Effector CD4-positive, alpha-beta T cell (primary cell): ENCODE results near the gene GPR160.

Experiments
- DNase-seq: peaks from one replicate; pipeline ENCODE4 v3.0.0-alpha.2; 2020

The GPR160 gene

GRCh38 chr3:170027233-170028102, 10.3 kb upstream of the GPR160 start:
- no peak for DNase-seq

DNA sequence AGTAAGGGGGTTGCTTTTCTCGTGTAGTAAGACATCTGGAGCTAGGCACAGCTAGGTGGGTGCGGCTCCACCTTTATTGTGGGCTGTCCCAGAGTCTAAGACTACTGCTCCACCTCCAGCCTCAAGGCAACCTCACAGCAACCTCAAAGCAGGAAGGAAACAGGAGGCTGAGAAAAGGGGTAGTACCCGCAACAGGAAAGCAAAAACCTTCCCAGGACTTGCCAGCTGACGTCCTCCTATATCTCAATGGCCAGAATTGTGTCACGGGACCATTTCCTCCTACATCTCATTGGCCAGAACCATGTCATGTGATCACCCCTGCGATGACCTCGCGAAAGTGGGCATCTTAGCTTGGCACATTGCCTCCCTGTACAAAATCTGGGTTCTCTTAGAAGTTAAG, 4.3 kb upstream of the GPR160 start:
- peak; percentile 25 for DNase-seq

DNA sequence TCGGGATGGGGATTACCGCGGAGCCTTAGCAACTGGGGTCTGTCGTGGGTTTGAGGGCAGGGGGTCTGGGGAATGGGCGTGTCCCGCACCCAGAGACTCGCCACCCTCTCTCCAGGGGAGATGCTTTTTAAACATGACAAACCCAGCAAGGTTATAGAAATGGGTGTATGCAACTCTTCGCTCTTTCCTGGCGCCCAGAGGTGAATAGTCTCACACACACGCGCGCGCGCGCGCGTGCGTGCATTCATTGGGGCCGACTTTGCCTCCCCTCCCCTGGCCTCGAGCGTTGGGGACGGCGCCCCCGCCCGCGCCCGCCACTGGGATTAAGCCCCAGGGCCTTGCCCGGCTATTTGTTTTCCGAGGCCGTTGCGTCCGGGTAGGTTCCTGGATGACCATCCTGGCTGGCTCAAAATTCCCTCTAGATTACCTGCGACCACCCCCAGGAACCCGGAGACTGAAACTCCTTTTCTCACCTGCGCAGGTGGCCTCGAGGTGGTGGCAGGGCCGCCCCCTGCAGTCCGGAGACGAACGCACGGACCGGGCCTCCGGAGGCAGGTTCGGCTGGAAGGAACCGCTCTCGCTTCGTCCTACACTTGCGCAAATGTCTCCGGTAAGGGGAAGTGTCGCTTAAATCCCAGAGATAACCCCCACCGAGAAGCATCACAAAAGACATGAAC, 777 bp downstream of the GPR160 start:
- peak; percentile 4 for DNase-seq

GRCh38 chr3:170040418-170040817, 2.6 kb downstream of the GPR160 start:
- no peak for DNase-seq

DNA sequence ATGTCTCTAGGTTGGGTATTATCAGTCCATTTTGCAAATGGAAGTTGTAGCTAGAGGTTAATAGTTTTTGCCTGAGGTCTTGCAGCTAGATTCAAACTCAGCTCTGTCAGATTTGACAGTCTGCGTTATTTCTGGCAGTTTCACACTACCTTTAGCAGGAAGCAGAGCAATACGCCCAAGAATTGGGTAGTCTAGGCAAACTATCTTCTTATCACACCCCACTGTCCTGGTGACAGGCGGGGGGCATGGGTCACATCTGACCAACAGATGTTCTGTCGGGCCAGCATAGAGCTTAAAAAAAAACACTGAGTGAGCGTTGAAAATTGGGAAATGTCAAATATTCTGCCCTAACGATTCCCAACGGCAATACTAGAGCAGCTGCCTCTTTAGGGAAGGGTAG, 5.7 kb downstream of the GPR160 start:
- no peak for DNase-seq

DNA sequence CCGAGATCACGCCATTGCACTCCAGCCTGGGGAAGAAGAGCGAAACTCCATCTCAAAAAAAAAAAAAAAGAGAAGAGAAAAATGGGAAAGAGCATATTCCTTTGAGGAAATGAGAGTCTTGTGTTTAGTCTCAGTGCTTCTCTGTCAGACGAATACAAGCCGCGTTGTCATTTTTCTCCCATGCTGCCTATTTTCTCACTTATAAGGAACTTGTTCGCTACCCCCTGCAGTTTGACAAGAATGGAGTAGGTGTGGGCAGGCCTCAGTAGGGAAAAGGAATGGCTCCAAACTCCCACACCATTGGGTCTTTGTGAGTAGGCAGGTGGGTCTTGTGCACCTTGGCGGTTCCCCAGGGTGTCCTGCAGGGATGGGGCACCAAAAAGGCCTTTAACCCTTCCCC, 6.5 kb downstream of the GPR160 start:
- no peak for DNase-seq

DNA sequence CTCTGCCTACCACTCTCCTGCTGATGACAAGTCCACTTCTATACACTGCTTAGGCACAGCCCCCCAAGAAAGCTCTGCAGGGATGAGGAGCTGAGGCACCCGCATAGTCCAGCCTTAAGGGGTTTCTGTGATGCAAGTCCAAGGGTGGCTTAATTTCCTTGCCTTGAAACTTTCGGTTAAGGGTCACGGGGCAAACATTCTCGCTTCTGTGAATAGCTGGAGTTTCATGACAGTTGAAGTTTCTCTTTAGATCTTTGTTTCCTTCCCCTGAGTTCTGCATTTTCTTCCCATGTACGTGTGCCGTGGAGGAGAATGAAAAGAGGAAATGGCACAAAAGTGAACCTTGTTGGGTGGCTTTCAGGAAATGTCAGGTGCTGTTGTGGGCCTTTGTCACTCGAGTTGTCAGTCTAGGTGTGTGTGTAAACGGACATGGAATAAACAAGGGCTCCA, 7.0 kb downstream of the GPR160 start:
- DNase-seq: no peak

- no peak for DNase-seq
These were observed 8.7 kb downstream of the GPR160 start for GRCh38 chr3:170046269-170047132.

GRCh38 chr3:170047133-170047404, 9.3 kb downstream of the GPR160 start:
- no peak for DNase-seq

DNA sequence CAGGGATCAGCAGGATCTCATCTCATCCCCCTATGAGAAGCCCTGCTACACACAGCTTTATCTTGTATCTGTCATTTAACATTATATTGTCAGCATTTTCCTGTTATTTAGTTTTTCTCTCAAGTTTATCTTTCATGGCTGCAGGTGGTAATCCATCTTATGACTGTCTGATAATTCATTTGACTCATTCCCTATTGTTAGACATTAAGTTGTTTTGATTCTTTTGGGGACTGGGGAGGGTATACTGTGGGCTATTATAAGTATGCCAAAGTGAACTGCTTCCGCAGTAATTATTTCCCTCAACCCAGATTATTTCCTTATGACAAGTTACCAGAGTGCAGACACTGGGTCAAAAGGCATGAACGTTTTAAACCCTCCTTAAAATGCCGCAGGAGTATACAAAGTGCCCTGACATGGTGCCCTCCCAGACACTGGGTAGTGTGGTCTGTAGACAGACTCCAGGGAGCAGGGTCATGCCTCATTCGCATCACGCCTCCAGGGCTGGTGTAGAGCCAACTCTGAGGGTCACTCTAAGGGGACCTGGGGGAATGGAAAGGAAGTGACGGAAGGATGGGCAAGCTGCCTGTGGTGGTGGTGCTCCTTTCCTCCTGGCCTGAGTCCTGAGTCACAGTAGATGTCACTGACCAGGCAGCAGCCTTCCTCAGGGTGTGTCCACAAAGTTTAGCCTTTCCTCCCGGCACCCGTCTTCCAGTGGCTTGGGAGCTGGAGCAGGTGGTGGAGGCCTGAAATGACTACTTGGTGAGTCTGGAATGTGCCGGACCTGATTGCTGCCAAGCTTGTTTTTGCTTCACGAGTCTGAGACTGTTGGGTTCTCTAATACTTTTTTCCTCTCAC, 11.6 kb downstream of the GPR160 start:
- no peak for DNase-seq

DNA sequence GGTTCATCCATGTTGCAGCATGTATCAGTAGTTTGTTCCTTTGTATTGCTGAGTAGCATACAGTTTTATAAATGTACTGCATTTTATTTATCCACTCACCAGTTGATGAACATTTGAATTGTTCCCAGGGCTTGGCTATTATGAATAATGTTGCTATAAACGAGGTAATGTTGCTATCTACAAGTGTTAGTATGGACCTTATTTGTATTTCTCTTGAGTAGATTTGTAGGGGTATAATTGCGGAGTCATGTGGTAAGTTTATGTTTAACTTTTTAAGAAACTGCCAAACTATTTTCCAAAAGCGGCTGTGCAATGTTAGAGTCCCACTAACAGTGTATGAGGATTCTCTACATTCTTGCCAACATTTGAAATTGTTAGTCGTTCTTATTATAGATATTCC, 13.0 kb downstream of the GPR160 start:
- no peak for DNase-seq

GRCh38 chr3:170052398-170052797, 14.6 kb downstream of the GPR160 start:
- DNase-seq: no peak

- no peak for DNase-seq
These were observed 16.4 kb downstream of the GPR160 start for GRCh38 chr3:170054204-170054603.

- DNase-seq: no peak
These were observed 17.4 kb downstream of the GPR160 start for GRCh38 chr3:170055209-170055608.

- DNase-seq: no peak
These were observed 19.1 kb downstream of the GPR160 start for GRCh38 chr3:170056710-170057454.

GRCh38 chr3:170057550-170057949, 19.8 kb downstream of the GPR160 start:
- DNase-seq: no peak

DNA sequence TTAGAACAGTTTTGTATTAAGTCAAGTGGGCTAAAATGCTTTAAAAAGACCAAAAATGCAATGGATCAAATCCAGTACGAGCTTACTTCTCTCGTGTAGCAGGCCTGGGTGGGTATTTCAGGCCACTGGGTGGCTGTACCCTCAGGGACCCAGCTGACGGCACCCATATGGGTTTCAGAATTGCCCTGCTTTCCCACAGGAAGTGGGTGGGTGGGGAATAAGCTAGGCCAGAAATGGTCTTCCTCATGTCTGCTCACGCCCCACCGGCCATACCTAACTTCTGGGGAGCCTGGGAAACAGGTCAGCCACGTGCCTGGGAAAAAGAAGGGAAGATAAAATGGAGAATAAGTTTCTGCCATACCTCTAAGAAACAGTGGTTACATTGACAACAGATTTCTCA, 20.3 kb downstream of the GPR160 start:
- DNase-seq: no peak

DNA sequence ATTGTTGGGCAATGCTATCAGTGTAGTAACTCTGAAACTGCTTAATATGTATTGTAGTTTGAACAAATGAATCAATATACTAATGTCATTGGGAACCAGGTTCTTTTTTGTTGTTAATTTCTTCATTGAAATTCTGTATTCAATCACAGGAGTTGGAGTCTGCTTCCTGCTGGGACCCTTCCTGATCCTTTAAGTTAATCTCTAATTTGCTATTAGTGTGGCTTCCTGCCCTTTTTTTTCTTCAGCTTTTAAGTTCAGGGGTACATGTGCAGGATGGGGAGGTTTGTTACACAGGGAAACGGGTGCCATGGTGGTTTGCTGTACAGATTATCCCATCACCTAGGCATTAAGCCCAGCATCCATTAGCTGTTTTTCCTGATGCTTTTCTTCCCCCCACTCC, 21.7 kb downstream of the GPR160 start:
- no peak for DNase-seq

DNA sequence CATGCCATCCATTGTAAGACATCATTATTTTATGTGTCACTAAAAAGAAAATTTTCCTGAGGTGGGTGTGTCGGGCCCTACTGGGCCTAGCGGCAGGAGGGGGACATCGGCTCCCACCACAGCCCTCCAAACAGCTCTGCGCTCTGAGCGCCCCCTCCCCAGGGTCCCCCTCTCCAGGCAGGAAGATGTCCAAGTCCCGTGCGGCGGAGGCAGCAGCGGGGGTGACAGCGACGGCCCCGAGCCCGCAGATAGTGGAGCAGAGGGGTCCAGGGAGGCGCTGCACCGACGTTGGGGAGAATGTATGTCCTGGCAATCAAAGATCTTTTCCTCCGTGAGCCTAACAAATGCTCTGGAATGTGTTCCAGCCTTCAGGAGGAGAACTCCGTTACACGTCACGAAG, 24.3 kb downstream of the GPR160 start:
- no peak for DNase-seq

DNA sequence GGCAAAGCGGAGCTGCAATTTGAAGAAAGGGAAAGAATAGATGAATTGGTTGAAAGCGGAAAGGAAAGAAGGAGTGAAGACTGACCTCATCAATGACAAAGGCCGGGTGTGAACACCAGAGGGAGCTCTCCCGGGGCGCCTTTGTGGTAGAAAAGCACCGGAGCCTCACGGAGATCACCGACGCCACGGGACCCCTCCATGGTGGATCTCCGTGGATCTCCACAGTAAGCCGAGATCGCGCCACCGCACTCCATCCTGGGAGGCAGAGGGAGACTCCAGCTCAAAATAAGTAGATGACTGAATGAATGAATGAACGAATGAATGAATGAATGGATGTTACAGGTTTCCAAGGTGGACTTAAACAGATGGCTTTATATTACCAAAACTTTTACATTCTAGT, 25.0 kb downstream of the GPR160 start:
- no peak for DNase-seq

DNA sequence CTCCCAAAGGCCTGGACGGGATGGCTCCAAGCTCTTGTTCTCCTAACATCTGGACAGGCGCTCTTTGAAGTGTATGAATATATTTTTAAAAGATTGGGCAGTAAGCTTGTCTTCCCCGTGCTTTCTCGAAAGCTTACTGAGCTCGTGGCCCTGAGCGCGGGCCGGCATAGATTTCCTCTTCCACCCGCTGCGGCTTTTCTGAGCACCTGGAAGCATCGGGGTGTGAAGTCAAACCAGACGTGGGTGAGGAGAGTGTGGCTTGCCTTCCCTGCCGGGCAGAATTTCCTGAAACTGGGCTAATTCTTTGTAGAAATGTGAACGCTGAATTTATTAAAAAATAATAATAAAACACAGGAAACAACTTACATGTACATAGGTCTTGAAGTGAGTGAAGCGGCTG, 25.9 kb downstream of the GPR160 start:
- no peak for DNase-seq

GRCh38 chr3:170064108-170064507, 26.3 kb downstream of the GPR160 start:
- DNase-seq: no peak
